ENCODE data around the gene GAS2. TPM values are rescaled to one million over a fixed set of nuclear protein-coding genes. Genes with fewer than 3 reads are reported as not detected.

GAS2 gene
- total and polyA plus RNA-seq, 9 of the 15 experiments (the other 6 are each of a cell fraction or from before 2014, with no cell fraction given): 0.77 to 1.9 (median 1.1) TPM

DNA sequence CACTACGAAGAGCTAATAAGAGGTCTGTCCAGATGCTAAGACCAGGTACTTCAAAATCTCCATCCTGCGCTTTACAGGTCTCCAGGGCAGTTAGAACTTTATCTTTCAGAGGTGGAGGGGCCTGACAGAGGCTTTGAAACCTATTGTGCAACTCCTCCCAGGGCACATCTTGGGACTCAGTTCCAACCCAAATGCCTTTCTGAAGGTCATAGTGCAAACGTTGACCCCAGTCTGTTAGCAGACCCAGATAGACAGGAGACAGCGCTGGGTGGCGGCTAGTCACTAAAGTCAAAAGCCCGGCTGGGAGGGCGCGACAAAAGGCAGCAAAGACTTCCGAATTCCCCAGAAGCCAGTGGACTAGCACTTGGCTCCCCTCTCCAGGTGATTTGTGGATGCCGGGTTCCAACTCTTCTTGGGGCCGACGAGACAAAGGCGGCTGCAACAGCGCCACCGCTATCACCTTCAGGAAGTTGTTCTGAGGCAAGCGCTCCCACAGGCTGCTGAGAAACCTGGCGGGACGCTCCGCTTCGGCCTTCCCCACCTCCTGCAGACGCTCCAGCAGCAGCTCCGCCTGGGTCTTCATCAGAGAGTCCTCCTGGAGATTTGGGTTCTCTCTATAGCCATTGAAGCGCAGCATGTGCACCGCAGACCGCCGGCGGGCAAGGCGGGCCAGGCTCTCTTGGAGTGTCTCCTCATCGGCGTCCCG is 41.5 kb upstream of the GAS2 start (continued):
- no peak for TF ChIP-seq ZNF507 (tag; conservative IDR thresholded peaks at IDR 0.05)
- TF ChIP-seq, protein P1, sequence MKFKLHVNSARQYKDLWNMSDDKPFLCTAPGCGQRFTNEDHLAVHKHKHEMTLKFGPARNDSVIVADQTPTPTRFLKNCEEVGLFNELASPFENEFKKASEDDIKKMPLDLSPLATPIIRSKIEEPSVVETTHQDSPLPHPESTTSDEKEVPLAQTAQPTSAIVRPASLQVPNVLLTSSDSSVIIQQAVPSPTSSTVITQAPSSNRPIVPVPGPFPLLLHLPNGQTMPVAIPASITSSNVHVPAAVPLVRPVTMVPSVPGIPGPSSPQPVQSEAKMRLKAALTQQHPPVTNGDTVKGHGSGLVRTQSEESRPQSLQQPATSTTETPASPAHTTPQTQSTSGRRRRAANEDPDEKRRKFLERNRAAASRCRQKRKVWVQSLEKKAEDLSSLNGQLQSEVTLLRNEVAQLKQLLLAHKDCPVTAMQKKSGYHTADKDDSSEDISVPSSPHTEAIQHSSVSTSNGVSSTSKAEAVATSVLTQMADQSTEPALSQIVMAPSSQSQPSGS (CRISPR knock-in tag; IDR thresholded peaks at IDR 0.05): no peak
- peak; percentile 17; the same call in 1 of the 2 replicates for TF ChIP-seq HCFC1 (IDR thresholded peaks at IDR 0.05; ENCODE audit: low read depth, low read length)
- peak; percentile 14; the same call in 1 of the 2 replicates for TF ChIP-seq SMAD4 (CRISPR knock-in tag; conservative IDR thresholded peaks at IDR 0.05)
- peak; percentile 43 for TF ChIP-seq CTCFL (IDR thresholded peaks at IDR 0.05; ENCODE audit: borderline replicate concordance, insufficient read depth, low read depth, low read length, poor library complexity, severe bottlenecking)
- TF ChIP-seq, protein P2, sequence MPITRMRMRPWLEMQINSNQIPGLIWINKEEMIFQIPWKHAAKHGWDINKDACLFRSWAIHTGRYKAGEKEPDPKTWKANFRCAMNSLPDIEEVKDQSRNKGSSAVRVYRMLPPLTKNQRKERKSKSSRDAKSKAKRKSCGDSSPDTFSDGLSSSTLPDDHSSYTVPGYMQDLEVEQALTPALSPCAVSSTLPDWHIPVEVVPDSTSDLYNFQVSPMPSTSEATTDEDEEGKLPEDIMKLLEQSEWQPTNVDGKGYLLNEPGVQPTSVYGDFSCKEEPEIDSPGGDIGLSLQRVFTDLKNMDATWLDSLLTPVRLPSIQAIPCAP (CRISPR knock-in tag; IDR thresholded peaks at IDR 0.05; ENCODE audit: borderline replicate concordance): no peak
- TF ChIP-seq BDP1 (IDR thresholded peaks at IDR 0.05; ENCODE audit: insufficient read depth, insufficient read length): no peak
- TF ChIP-seq THAP12 (CRISPR knock-in tag; IDR thresholded peaks at IDR 0.05): 0 out of 2 replicates have a peak, but pooled peaks have one; percentile 5
- no peak for TF ChIP-seq E2F3 (CRISPR knock-in tag; IDR thresholded peaks at IDR 0.05)
- TF ChIP-seq PHTF2 (CRISPR knock-in tag; IDR thresholded peaks at IDR 0.05): no peak
- TF ChIP-seq TRIM25 (IDR thresholded peaks at IDR 0.05; ENCODE audit: borderline replicate concordance): no peak
- TF ChIP-seq SPI1 (IDR thresholded peaks at IDR 0.05; ENCODE audit: borderline replicate concordance, low read depth, low read length): no peak
- TF ChIP-seq KAT7 (CRISPR knock-in tag; IDR thresholded peaks at IDR 0.05; ENCODE audit: borderline replicate concordance): peak; percentile 54; the same call in 1 of the 2 replicates
- no peak for TF ChIP-seq ZNF354B (CRISPR knock-in tag; IDR thresholded peaks at IDR 0.05)
- TF ChIP-seq ZBTB5 (IDR thresholded peaks at IDR 0.05): no peak
- no peak for TF ChIP-seq MED1 (CRISPR knock-in tag; IDR thresholded peaks at IDR 0.05; ENCODE audit: borderline replicate concordance)
- TF ChIP-seq CHD2 (IDR thresholded peaks at IDR 0.05; ENCODE audit: low read depth, low read length): no peak

All from K562 (cell line).